Astrocyte (in vitro differentiated cells and primary cell): ENCODE results near the gene KAT2B. TPM values are rescaled to one million over a fixed set of nuclear protein-coding genes. Genes with fewer than 3 reads are reported as not detected.

Experiments
- DNase-seq: peaks from one replicate; pipeline ENCODE4 v3.0.0-alpha.2; 2010; ENCODE audit warnings: low read depth
- FAIRE-seq: peaks from 2 replicates; lab custom pipeline; 2011; peaks lifted over from hg19 to GRCh38; lab: Jason Lieb, UNC
- H2AFZ ChIP-seq: 2 replicates; pipeline ENCODE4 v1.6.0; 2012; ENCODE audit warnings: low read depth, low read length, inconsistent platforms
- H3K27ac ChIP-seq: 2 replicates; pipeline ENCODE4 v1.5.1; 2011; ENCODE audit warnings: low read depth, low read length, inconsistent platforms
- H3K27me3 ChIP-seq: 2 replicates; pipeline ENCODE4 v1.6.0; 2011; ENCODE audit warnings: low read length, inconsistent platforms; ENCODE audit not compliant: insufficient read depth
- H3K36me3 ChIP-seq: 2 replicates; pipeline ENCODE4 v1.5.1; 2011; ENCODE audit warnings: low read length, inconsistent platforms; ENCODE audit not compliant: insufficient read depth
- H3K4me1 ChIP-seq: 2 replicates; pipeline ENCODE4 v1.5.1; 2011; ENCODE audit warnings: low read length, inconsistent platforms; ENCODE audit not compliant: insufficient read depth
- H3K4me2 ChIP-seq: 2 replicates; pipeline ENCODE4 v1.6.0; 2012; ENCODE audit warnings: low read length, inconsistent platforms
- H3K4me3 ChIP-seq: 2 replicates; pipeline ENCODE4 v1.5.1; 2011; ENCODE audit warnings: low read depth, mild to moderate bottlenecking, low read length, inconsistent platforms; ENCODE audit not compliant: insufficient read depth
- H3K79me2 ChIP-seq: 2 replicates; pipeline ENCODE4 v1.6.0; 2012; ENCODE audit warnings: mild to moderate bottlenecking, low read length, inconsistent platforms; ENCODE audit not compliant: insufficient read depth
- H3K9ac ChIP-seq: 2 replicates; pipeline ENCODE4 v1.6.0; 2012; ENCODE audit warnings: mild to moderate bottlenecking, low read length, inconsistent platforms
- H3K9me3 ChIP-seq: 2 replicates; pipeline ENCODE4 v1.5.1; 2012; ENCODE audit warnings: low read depth, mild to moderate bottlenecking, low read length, inconsistent platforms; ENCODE audit not compliant: insufficient read depth
- H4K20me1 ChIP-seq: 2 replicates; pipeline ENCODE4 v1.6.0; 2012; ENCODE audit warnings: low read length, inconsistent platforms; ENCODE audit not compliant: insufficient read depth
- H3K27ac Mint-ChIP-seq: one replicate; pipeline ENCODE4 v1.8.0; 2021; ENCODE audit warnings: mild to moderate bottlenecking, mixed read lengths; ENCODE audit not compliant: unreplicated experiment
- H3K27me3 Mint-ChIP-seq: one replicate; pipeline ENCODE4 v1.8.0; 2021; ENCODE audit warnings: low read depth, mixed read lengths; ENCODE audit not compliant: unreplicated experiment
- H3K36me3 Mint-ChIP-seq: one replicate; pipeline ENCODE4 v1.8.0; 2021; ENCODE audit warnings: low read depth, mixed read lengths; ENCODE audit not compliant: unreplicated experiment
- H3K4me1 Mint-ChIP-seq: one replicate; pipeline ENCODE4 v1.8.0; 2021; ENCODE audit warnings: low read depth, mixed read lengths; ENCODE audit not compliant: unreplicated experiment
- H3K4me3 Mint-ChIP-seq: one replicate; pipeline ENCODE4 v1.8.0; 2021; ENCODE audit warnings: mild to moderate bottlenecking, moderate library complexity, mixed read lengths; ENCODE audit not compliant: unreplicated experiment
- H3K9me3 Mint-ChIP-seq: one replicate; pipeline ENCODE4 v1.8.0; 2021; ENCODE audit warnings: mild to moderate bottlenecking, mixed read lengths; ENCODE audit not compliant: unreplicated experiment
- CTCF ChIP-seq: IDR thresholded peaks from 2 replicates; pipeline ENCODE4 v1.5.1; 2011; ENCODE audit warnings: low read depth, mild to moderate bottlenecking, inconsistent platforms, low read length, moderate library complexity; ENCODE audit not compliant: insufficient read depth
- EZH2 ChIP-seq: IDR thresholded peaks from 2 replicates; pipeline ENCODE4 v1.6.1; 2012; ENCODE audit warnings: mild to moderate bottlenecking, low read length, inconsistent platforms; ENCODE audit not compliant: insufficient read depth
- total RNA-seq: library from RNA; stranded (reverse); gene quantifications from 2 replicates; pipeline ENCODE4 v1.2.1, GENCODE V29; 2021

Gene KAT2B
- total RNA-seq, 1 donor from 2014 or later, result 4.9 TPM

DNA sequence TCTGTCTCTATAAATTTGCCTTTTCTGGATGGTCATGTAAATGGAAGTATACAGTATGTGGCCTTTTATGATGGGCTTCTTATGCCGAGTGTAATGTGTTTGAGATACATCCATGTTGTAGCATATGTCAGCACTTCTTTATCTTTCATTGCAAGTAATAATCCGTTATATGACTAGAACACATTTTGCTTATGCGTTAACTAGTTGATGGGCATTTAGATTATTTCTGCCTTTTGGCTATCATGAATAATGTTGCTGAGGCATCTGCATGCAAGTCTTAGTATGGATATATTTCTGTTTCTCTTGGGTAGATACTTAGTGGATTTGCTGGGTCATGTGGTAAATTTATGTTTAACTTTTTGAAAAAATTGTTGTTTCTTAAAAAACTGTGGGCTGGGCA lies 19.7 kb downstream of the KAT2B start:
- H3K36me3 Mint-ChIP-seq, result no peaks in the 10 kb centered on the region
- FAIRE-seq, result no peak

GRCh38 chr3:20060974-20061685 lies 20.9 kb downstream of the KAT2B start:
- no peak overlapping the region for H2AFZ ChIP-seq
- H3K27me3 ChIP-seq, result no peaks in the 10 kb centered on the region
- peak; percentile 27 for DNase-seq
- no peak for FAIRE-seq
- H3K4me3 ChIP-seq, result no peak overlapping the region
- peaks cover 2% of the 10 kb centered on the region for H3K9me3 Mint-ChIP-seq
- no peak overlapping the region for H3K27ac ChIP-seq
- no peaks in the 10 kb centered on the region for H3K27me3 Mint-ChIP-seq
- H3K79me2 ChIP-seq, result no peaks in the 10 kb centered on the region
- H4K20me1 ChIP-seq, result peaks cover 4% of the 10 kb centered on the region
- peaks cover 15% of the 10 kb centered on the region for H3K4me1 ChIP-seq
- no peaks in the 10 kb centered on the region for H3K36me3 Mint-ChIP-seq
- no peaks in the 10 kb centered on the region for H3K9me3 ChIP-seq
- no peak for TF ChIP-seq CTCF
- no peak for TF ChIP-seq EZH2
- H3K4me1 Mint-ChIP-seq, result no peaks in the 10 kb centered on the region
- H3K27ac Mint-ChIP-seq, result no peak overlapping the region
- H3K4me3 Mint-ChIP-seq, result no peak overlapping the region
- H3K36me3 ChIP-seq, result no peaks in the 10 kb centered on the region
- no peak overlapping the region for H3K4me2 ChIP-seq
- no peak overlapping the region for H3K9ac ChIP-seq

More for the DNA sequence above, 19.7 kb downstream of the KAT2B start:
- H3K27me3 Mint-ChIP-seq, result no peaks in the 10 kb centered on the region
- no peak for DNase-seq
- peaks cover 8% of the 10 kb centered on the region for H4K20me1 ChIP-seq
- no peaks in the 10 kb centered on the region for H3K27me3 ChIP-seq
- no peak overlapping the region for H3K4me3 ChIP-seq
- no peaks in the 10 kb centered on the region for H3K36me3 ChIP-seq
- H3K27ac ChIP-seq, result no peak overlapping the region
- H3K27ac Mint-ChIP-seq, result no peak overlapping the region
- H3K79me2 ChIP-seq, result no peaks in the 10 kb centered on the region
- TF ChIP-seq EZH2, result no peak
- H3K9ac ChIP-seq, result no peak overlapping the region
- peaks cover 2% of the 10 kb centered on the region for H3K9me3 Mint-ChIP-seq
- H3K4me3 Mint-ChIP-seq, result no peak overlapping the region
- no peaks in the 10 kb centered on the region for H3K4me1 Mint-ChIP-seq
- H3K9me3 ChIP-seq, result no peaks in the 10 kb centered on the region
- H3K4me2 ChIP-seq, result no peak overlapping the region
- H3K4me1 ChIP-seq, result peaks cover 17% of the 10 kb centered on the region
- no peak overlapping the region for H2AFZ ChIP-seq

GRCh38 chr3:20062996-20063395 lies 22.8 kb downstream of the KAT2B start:
- no peak overlapping the region for H3K4me3 Mint-ChIP-seq
- H3K9me3 Mint-ChIP-seq, result peaks cover 2% of the 10 kb centered on the region
- H3K9me3 ChIP-seq, result no peaks in the 10 kb centered on the region

More at GRCh38 chr3:20062996-20063395, 22.8 kb downstream of the KAT2B start:
- no peak overlapping the region for H3K9ac ChIP-seq
- Mint-ChIP-seq H3K36me3 (no peaks in the 10 kb centered on the region), H3K27me3 (no peaks in the 10 kb centered on the region), H3K27ac (no peak overlapping the region), H3K4me1 (no peaks in the 10 kb centered on the region)
- DNase-seq (no peak), FAIRE-seq (no peak)
- H3K79me2 ChIP-seq, result no peaks in the 10 kb centered on the region
- H3K4me1 ChIP-seq, result peaks cover 4% of the 10 kb centered on the region
- no peak overlapping the region for H2AFZ ChIP-seq
- no peak overlapping the region for H3K4me3 ChIP-seq
- H3K4me2 ChIP-seq, result no peak overlapping the region
- no peaks in the 10 kb centered on the region for H3K27me3 ChIP-seq
- H4K20me1 ChIP-seq, result no peaks in the 10 kb centered on the region
- no peak overlapping the region for H3K27ac ChIP-seq
- H3K36me3 ChIP-seq, result no peaks in the 10 kb centered on the region
- TF ChIP-seq EZH2 (no peak), CTCF (no peak)
